ENCODE results near the gene ALPG. TPM values are rescaled to one million over a fixed set of nuclear protein-coding genes. Genes with fewer than 3 reads are reported as not detected.

The ALPG gene
- total RNA-seq, 1 experiment from 2014 or later, result 1.2 TPM

- TF ChIP-seq JAZF1 (CRISPR knock-in tag; IDR thresholded peaks at IDR 0.05) (no peak), ZNF138 (CRISPR knock-in tag; conservative IDR thresholded peaks at IDR 0.05) (no peak), E2F1 (CRISPR knock-in tag; IDR thresholded peaks at IDR 0.05) (no peak), USF2 (CRISPR knock-in tag; IDR thresholded peaks at IDR 0.05) (no peak), SMAD4 (CRISPR knock-in tag; IDR thresholded peaks at IDR 0.05) (0 out of 2 replicates have a peak, but pooled peaks have one; percentile 34), FOXK1 (CRISPR knock-in tag; IDR thresholded peaks at IDR 0.05) (no peak), ZNF263 (CRISPR knock-in tag; IDR thresholded peaks at IDR 0.05; ENCODE audit: low read depth) (peak; percentile 97), NFE2L1 (CRISPR knock-in tag; IDR thresholded peaks at IDR 0.05) (no peak), NR3C1 (CRISPR knock-in tag; conservative IDR thresholded peaks at IDR 0.05; ENCODE audit: low read depth) (no peak), IRF2 (CRISPR knock-in tag; IDR thresholded peaks at IDR 0.05; ENCODE audit: borderline replicate concordance, low read depth) (no peak), TCF7 (CRISPR knock-in tag; IDR thresholded peaks at IDR 0.05; ENCODE audit: low read depth) (no peak), TEAD4 (CRISPR knock-in tag; IDR thresholded peaks at IDR 0.05) (0 out of 2 replicates have a peak, but pooled peaks have one; percentile 25), TP53 (CRISPR knock-in tag; IDR thresholded peaks at IDR 0.05) (0 out of 2 replicates have a peak, but pooled peaks have one; percentile 18)
Observed at GRCh38 chr2:232388324-232388891, 18.2 kb upstream of the ALPG start (continued).

- Mint-ChIP-seq H3K4me1 (peaks cover 19% of the 10 kb centered on the region), H3K27me3 (ENCODE audit: low read depth) (peaks cover 75% of the 10 kb centered on the region), H3K9me3 (no peaks in the 10 kb centered on the region), H3K4me3 (peak overlapping the region; percentile 45), H3K36me3 (no peaks in the 10 kb centered on the region; the same call in 1 of the 2 replicates), H3K27ac (no peak overlapping the region)
- POLR2A ChIA-PET, result interaction anchor here (1.2 kb wide), 1 partner anchor 32 kb away, joined by 4 read pairs; no protein-coding TSS in a partner anchor
- TF ChIP-seq MAX (CRISPR knock-in tag; IDR thresholded peaks at IDR 0.05) (no peak), ZNF416 (CRISPR knock-in tag; IDR thresholded peaks at IDR 0.05) (no peak)
- ATAC-seq (no peak), DNase-seq (ENCODE audit: low spot score) (no peak)
- CTCF ChIA-PET, result no interaction called here
Observed at GRCh38 chr2:232389327-232389726, 17.3 kb upstream of the ALPG start.

GRCh38 chr2:232390661-232391060 is 16.0 kb upstream of the ALPG start:
- Mint-ChIP-seq H3K4me1 (peaks cover 22% of the 10 kb centered on the region), H3K27me3 (ENCODE audit: low read depth) (peaks cover 61% of the 10 kb centered on the region), H3K9me3 (no peaks in the 10 kb centered on the region), H3K4me3 (no peak overlapping the region), H3K27ac (no peak overlapping the region), H3K36me3 (no peaks in the 10 kb centered on the region; the same call in 1 of the 2 replicates)
- DNase-seq (ENCODE audit: low spot score) (no peak), ATAC-seq (no peak)
- ChIA-PET POLR2A (no interaction called here), CTCF (interaction anchor here (0.6 kb wide), 1 partner anchor 54 kb away, joined by 3 read pairs; no protein-coding TSS in a partner anchor)
- no peak for TF ChIP-seq NR2C2 (CRISPR knock-in tag; IDR thresholded peaks at IDR 0.05)
- TF ChIP-seq ZNF416 (CRISPR knock-in tag; IDR thresholded peaks at IDR 0.05), result no peak
- TF ChIP-seq ZMAT4 (CRISPR knock-in tag; IDR thresholded peaks at IDR 0.05), result no peak
- TF ChIP-seq PRDM15 (CRISPR knock-in tag; IDR thresholded peaks at IDR 0.05), result no peak
- no peak for TF ChIP-seq ATF1 (CRISPR knock-in tag; IDR thresholded peaks at IDR 0.05)
- no peak for TF ChIP-seq SOX15 (CRISPR knock-in tag; IDR thresholded peaks at IDR 0.05)
- TF ChIP-seq ZNF138 (CRISPR knock-in tag; conservative IDR thresholded peaks at IDR 0.05), result no peak
- no peak for TF ChIP-seq NFE2L1 (CRISPR knock-in tag; IDR thresholded peaks at IDR 0.05)
- no peak for TF ChIP-seq ZNF263 (CRISPR knock-in tag; IDR thresholded peaks at IDR 0.05; ENCODE audit: low read depth)
- TF ChIP-seq ARID4B (CRISPR knock-in tag; IDR thresholded peaks at IDR 0.05; ENCODE audit: borderline replicate concordance), result no peak
- TF ChIP-seq ZNF396 (CRISPR knock-in tag; IDR thresholded peaks at IDR 0.05; ENCODE audit: borderline replicate concordance), result no peak
- TF ChIP-seq CREM (CRISPR knock-in tag; IDR thresholded peaks at IDR 0.05), result no peak
- no peak for TF ChIP-seq RORB (CRISPR knock-in tag; IDR thresholded peaks at IDR 0.05)

All from WTC11 (cell line).